Mesenchymal stem cell (in vitro differentiated cells and primary cell): Measurements from ENCODE around the gene CCDC85C.

Source experiments
- DNase-seq: peaks from one replicate; pipeline ENCODE4 v3.0.0-alpha.2; 2013
- H2AFZ ChIP-seq: one replicate; pipeline ENCODE4 v1.6.1; 2013; ENCODE audit warnings: low read depth, mild to moderate bottlenecking, control low read depth, inconsistent platforms, low read length, moderate library complexity
- H2AK5ac ChIP-seq: 2 replicates; pipeline ENCODE4 v1.6.1; 2013; ENCODE audit warnings: low read length, moderate library complexity, mild to moderate bottlenecking, inconsistent platforms; ENCODE audit not compliant: severe bottlenecking
- H2BK120ac ChIP-seq: one replicate; pipeline ENCODE4 v1.6.1; 2013; ENCODE audit warnings: low read depth, mild to moderate bottlenecking, inconsistent platforms, low read length, moderate library complexity
- H2BK12ac ChIP-seq, 2 experiments: one replicate each; pipeline ENCODE4 v1.6.1; 2013; ENCODE audit warnings: inconsistent platforms in 2 of 2, low read length in 2 of 2, mild to moderate bottlenecking in 2 of 2, moderate library complexity in 2 of 2, control low read depth in 1 of 2
- H2BK15ac ChIP-seq: one replicate; pipeline ENCODE4 v1.6.1; 2013; ENCODE audit warnings: mild to moderate bottlenecking, low read depth, inconsistent platforms; ENCODE audit not compliant: poor library complexity, severe bottlenecking
- H2BK5ac ChIP-seq: 2 replicates; pipeline ENCODE4 v1.6.1; 2013; ENCODE audit warnings: low read depth, mild to moderate bottlenecking, low read length, control low read depth, inconsistent platforms; ENCODE audit not compliant: poor library complexity, severe bottlenecking
- H3K14ac ChIP-seq, 2 experiments: one replicate each; pipeline ENCODE4 v1.6.1; 2013; ENCODE audit warnings: inconsistent platforms in 2 of 2, low read length in 2 of 2, control low read depth in 1 of 2, mild to moderate bottlenecking in 1 of 2, moderate library complexity in 1 of 2
- H3K18ac ChIP-seq, 2 experiments: one replicate each; pipeline ENCODE4 v1.6.1; 2013; ENCODE audit warnings: inconsistent platforms in 2 of 2, low read length in 2 of 2, control low read depth in 1 of 2, low read depth in 1 of 2, mild to moderate bottlenecking in 1 of 2
- H3K23ac ChIP-seq, 2 experiments: one replicate each; pipeline ENCODE4 v1.6.1; 2013; ENCODE audit warnings: inconsistent platforms in 2 of 2, low read length in 2 of 2, mild to moderate bottlenecking in 2 of 2, moderate library complexity in 2 of 2, control low read depth in 1 of 2
- H3K27ac ChIP-seq: 2 replicates; pipeline ENCODE4 v1.5.1; 2013; ENCODE audit warnings: mild to moderate bottlenecking, moderate library complexity, low read length, control low read depth, inconsistent platforms; ENCODE audit not compliant: poor library complexity, severe bottlenecking
- H3K27me3 ChIP-seq, 2 experiments: 2 replicates each; pipeline versions ENCODE4 v1.6.1 to v1.7.0; 2013; ENCODE audit warnings: low read length in 2 of 2, mild to moderate bottlenecking in 2 of 2, moderate library complexity in 2 of 2, control low read depth in 1 of 2, inconsistent platforms in 1 of 2; ENCODE audit not compliant: control insufficient read depth in 1 of 2, insufficient read depth in 1 of 2
- H3K36me3 ChIP-seq, 2 experiments: 2 replicates each; pipeline versions ENCODE4 v1.6.1 to v1.7.0; 2013; ENCODE audit warnings: low read length in 2 of 2, control low read depth in 1 of 2, inconsistent platforms in 1 of 2, low read depth in 1 of 2, mild to moderate bottlenecking in 1 of 2; ENCODE audit not compliant: insufficient read depth in 2 of 2, control insufficient read depth in 1 of 2
- H3K4ac ChIP-seq, 2 experiments: one replicate each; pipeline ENCODE4 v1.6.1; 2013; ENCODE audit warnings: inconsistent platforms in 2 of 2, low read length in 2 of 2, mild to moderate bottlenecking in 2 of 2, moderate library complexity in 2 of 2, control low read depth in 1 of 2, low read depth in 1 of 2
- H3K4me1 ChIP-seq: 2 replicates; pipeline ENCODE4 v1.6.1; 2013; ENCODE audit warnings: low read depth, low read length, control low read depth; ENCODE audit not compliant: control insufficient read depth, insufficient read depth
- H3K4me2 ChIP-seq: 2 replicates; pipeline ENCODE4 v1.6.1; 2013; ENCODE audit warnings: low read length, mild to moderate bottlenecking, inconsistent platforms; ENCODE audit not compliant: poor library complexity, severe bottlenecking
- H3K4me3 ChIP-seq, 2 experiments: 2 replicates each; pipeline versions ENCODE4 v1.5.1 to v1.7.0; 2013; ENCODE audit warnings: low read length in 2 of 2, mild to moderate bottlenecking in 2 of 2, control low read depth in 1 of 2, low read depth in 1 of 2; ENCODE audit not compliant: insufficient read depth in 1 of 2
- H3K79me1 ChIP-seq: replicated peaks from 2 replicates; pipeline ENCODE4 v1.6.1; 2013; ENCODE audit warnings: mild to moderate bottlenecking, control low read depth, low read length, inconsistent platforms; ENCODE audit not compliant: poor library complexity, severe bottlenecking
- H3K9ac ChIP-seq: 2 replicates; pipeline ENCODE4 v1.7.0; 2013; ENCODE audit warnings: mild to moderate bottlenecking, low read length, moderate library complexity
- H3K9me3 ChIP-seq: 2 replicates; pipeline ENCODE4 v1.7.0; 2013; ENCODE audit warnings: mild to moderate bottlenecking, low read length; ENCODE audit not compliant: control insufficient read depth
- H4K8ac ChIP-seq: one replicate; pipeline ENCODE4 v1.6.1; 2013; ENCODE audit warnings: inconsistent platforms, mild to moderate bottlenecking, low read length, moderate library complexity
- H4K91ac ChIP-seq: one replicate; pipeline ENCODE4 v1.6.1; 2013; ENCODE audit warnings: mild to moderate bottlenecking, low read length, inconsistent platforms
- WGBS: methylation state at CpG from one replicate; pipeline ENCODE4 v1.1.7; 2013; ENCODE audit warnings: mixed read lengths; 5-methylcytosine and 5-hydroxymethylcytosine counted together

CCDC85C gene

GRCh38 chr14:99593971-99594841 is 9.8 kb downstream of the CCDC85C start:
- H3K36me3 ChIP-seq: no peaks in the 10 kb centered on the region
- H3K9me3 ChIP-seq: no peaks in the 10 kb centered on the region
- DNase-seq: no peak
- H2BK12ac ChIP-seq: no peak overlapping the region
- no peak overlapping the region for H3K4ac ChIP-seq
- no peak overlapping the region for H3K9ac ChIP-seq
- H3K18ac ChIP-seq: no peak overlapping the region
- no peak overlapping the region for H3K23ac ChIP-seq
- peaks cover 17% of the 10 kb centered on the region for H3K79me1 ChIP-seq
- no peak overlapping the region for H3K4me3 ChIP-seq
- no peak overlapping the region for H3K27ac ChIP-seq
- H2AK5ac ChIP-seq: no peak overlapping the region
- no peak overlapping the region for H3K14ac ChIP-seq
- peaks cover 3 to 59% of the 10 kb centered on the region in 2 experiments for H3K27me3 ChIP-seq
- peaks cover 28% of the 10 kb centered on the region for H3K4me1 ChIP-seq
- 91% methylated on average over 8 of the region's 9 CpGs for WGBS
- no peak overlapping the region for H2BK5ac ChIP-seq
- no peak overlapping the region for H2BK15ac ChIP-seq
- H3K4me2 ChIP-seq: no peak overlapping the region
- no peak overlapping the region for H2BK120ac ChIP-seq
- H2AFZ ChIP-seq: no peak overlapping the region
- H4K8ac ChIP-seq: no peak overlapping the region
- H4K91ac ChIP-seq: no peak overlapping the region

DNA sequence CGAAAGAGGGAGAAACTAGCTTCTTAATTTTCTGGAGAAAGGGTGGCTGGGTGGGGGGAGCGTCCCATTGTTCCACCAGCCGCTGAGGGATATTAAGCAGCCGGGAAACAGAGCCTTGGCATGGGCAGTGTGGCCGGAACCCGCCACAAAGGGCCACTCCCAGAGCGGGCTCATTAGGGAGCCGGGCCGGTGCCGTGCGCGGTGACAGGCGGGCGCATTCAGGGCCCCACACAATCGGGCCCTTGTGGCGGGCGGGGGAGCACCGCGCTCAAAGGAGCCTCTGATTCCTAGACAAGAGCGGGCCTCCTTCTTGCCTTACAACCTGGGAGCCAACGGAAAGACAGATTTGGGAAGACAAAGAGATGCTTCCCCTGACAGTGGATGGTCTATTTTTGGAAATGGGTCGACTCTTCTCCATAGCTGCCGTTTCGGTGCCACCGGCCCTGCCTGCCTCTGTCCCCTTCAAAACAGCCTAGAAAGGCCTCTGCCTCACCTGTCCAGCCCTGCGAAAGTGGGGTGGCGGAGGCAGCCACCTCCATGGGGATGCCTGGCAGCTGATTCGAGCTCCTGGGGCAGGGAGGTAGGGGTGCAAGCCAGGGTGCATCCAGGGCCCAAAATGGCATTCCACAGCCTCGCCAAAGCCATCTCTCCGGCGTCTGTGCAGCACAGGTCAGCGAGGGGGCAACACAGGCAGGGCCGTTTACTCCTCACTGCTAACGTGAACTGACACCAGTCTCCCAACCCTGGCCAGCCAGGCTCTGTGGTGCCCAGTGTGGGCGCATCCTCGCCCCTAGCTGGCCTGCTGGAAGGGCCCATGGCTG is 10.9 kb downstream of the CCDC85C start:
- no peak overlapping the region for H2BK12ac ChIP-seq
- no peak for DNase-seq
- H3K4me2 ChIP-seq: no peak overlapping the region
- no peak overlapping the region for H2AK5ac ChIP-seq
- H3K4me1 ChIP-seq: peaks cover 29% of the 10 kb centered on the region
- no peak overlapping the region for H3K14ac ChIP-seq
- H3K79me1 ChIP-seq: peaks cover 12% of the 10 kb centered on the region
- no peak overlapping the region for H4K8ac ChIP-seq
- no peak overlapping the region for H2AFZ ChIP-seq
- H3K27me3 ChIP-seq: peaks cover 0 to 58% of the 10 kb centered on the region in 2 experiments
- H2BK15ac ChIP-seq: no peak overlapping the region
- H3K9ac ChIP-seq: no peak overlapping the region
- H4K91ac ChIP-seq: peak overlapping the region; percentile 23
- no peak overlapping the region for H3K23ac ChIP-seq
- no peak overlapping the region for H3K4me3 ChIP-seq
- H2BK120ac ChIP-seq: no peak overlapping the region
- H2BK5ac ChIP-seq: no peak overlapping the region
- no peak overlapping the region for H3K18ac ChIP-seq
- H3K27ac ChIP-seq: no peak overlapping the region
- 94% methylated on average over 33 of the region's 36 CpGs for WGBS
- no peaks in the 10 kb centered on the region for H3K36me3 ChIP-seq
- H3K9me3 ChIP-seq: no peaks in the 10 kb centered on the region
- no peak overlapping the region for H3K4ac ChIP-seq

DNA sequence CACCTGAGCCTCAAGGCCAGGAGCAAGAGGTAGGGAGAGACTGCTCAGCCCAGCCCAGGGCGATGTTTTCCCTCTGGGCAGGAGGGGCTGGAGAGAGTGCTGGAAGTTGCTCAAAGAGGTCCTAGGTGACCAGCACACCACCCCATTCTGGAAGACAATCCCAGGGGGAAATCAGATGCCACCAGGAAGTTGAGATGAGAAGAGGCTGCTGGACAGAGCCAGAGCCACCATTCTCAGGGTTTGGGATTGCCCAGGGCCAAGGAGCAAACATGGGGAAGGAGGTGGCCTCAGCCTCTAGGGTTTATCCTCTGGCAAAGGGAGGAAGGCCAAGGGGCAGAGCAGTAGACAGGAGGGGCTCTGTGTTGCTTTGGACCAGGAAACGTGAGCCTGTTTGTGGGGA is 11.6 kb downstream of the CCDC85C start:
- Histone ChIP-seq H3K23ac (no peak overlapping the region), H3K36me3 (no peaks in the 10 kb centered on the region), H3K79me1 (peaks cover 10% of the 10 kb centered on the region), H2AK5ac (no peak overlapping the region), H3K4ac (no peak overlapping the region), H2AFZ (no peak overlapping the region), H3K9me3 (no peaks in the 10 kb centered on the region), H3K4me2 (no peak overlapping the region), H3K18ac (no peak overlapping the region), H3K27ac (no peak overlapping the region), H2BK5ac (no peak overlapping the region), H3K9ac (no peak overlapping the region), H2BK12ac (no peak overlapping the region), H3K27me3 (peaks cover 0 to 55% of the 10 kb centered on the region in 2 experiments), H2BK120ac (no peak overlapping the region), H3K4me3 (no peak overlapping the region), H3K14ac (no peak overlapping the region), H2BK15ac (no peak overlapping the region), H3K4me1 (peaks cover 35% of the 10 kb centered on the region), H4K91ac (no peak overlapping the region), H4K8ac (no peak overlapping the region)
- WGBS: 82% methylated on average over 2 of the region's 2 CpGs
- DNase-seq: no peak
